Measurements from ENCODE around the gene FABP7. TPM values are rescaled to one million over a fixed set of nuclear protein-coding genes. Genes with fewer than 3 reads are reported as not detected.

The FABP7 gene
- total RNA-seq, 1 donor from 2014 or later: not detected

DNA sequence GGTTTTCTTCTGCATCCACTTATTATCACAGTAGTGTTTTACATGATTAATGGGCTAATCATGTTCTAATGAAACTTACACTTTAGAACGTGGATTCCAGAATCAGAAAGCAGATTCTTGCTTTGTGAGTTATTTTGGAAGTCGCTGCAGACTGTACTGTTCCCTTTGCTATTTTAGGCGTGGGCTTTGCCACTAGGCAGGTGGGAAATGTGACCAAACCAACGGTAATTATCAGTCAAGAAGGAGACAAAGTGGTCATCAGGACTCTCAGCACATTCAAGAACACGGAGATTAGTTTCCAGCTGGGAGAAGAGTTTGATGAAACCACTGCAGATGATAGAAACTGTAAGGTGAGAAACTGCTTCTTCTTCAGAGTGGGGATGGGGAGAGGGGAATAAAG is 598 bp downstream of the FABP7 start:
- no peak for DNase-seq (ENCODE audit: low spot score)
- Mint-ChIP-seq H3K27ac (ENCODE audit: unreplicated experiment) (no peak overlapping the region), H3K4me3 (ENCODE audit: unreplicated experiment) (no peak overlapping the region), H3K4me1 (ENCODE audit: low read depth) (no peaks in the 10 kb centered on the region), H3K27me3 (ENCODE audit: low read depth) (peaks cover 17% of the 10 kb centered on the region), H3K36me3 (ENCODE audit: low read depth) (peaks cover 1% of the 10 kb centered on the region), H3K9me3 (ENCODE audit: low read depth) (peaks cover 7% of the 10 kb centered on the region)
- TF ChIP-seq, protein P1, sequence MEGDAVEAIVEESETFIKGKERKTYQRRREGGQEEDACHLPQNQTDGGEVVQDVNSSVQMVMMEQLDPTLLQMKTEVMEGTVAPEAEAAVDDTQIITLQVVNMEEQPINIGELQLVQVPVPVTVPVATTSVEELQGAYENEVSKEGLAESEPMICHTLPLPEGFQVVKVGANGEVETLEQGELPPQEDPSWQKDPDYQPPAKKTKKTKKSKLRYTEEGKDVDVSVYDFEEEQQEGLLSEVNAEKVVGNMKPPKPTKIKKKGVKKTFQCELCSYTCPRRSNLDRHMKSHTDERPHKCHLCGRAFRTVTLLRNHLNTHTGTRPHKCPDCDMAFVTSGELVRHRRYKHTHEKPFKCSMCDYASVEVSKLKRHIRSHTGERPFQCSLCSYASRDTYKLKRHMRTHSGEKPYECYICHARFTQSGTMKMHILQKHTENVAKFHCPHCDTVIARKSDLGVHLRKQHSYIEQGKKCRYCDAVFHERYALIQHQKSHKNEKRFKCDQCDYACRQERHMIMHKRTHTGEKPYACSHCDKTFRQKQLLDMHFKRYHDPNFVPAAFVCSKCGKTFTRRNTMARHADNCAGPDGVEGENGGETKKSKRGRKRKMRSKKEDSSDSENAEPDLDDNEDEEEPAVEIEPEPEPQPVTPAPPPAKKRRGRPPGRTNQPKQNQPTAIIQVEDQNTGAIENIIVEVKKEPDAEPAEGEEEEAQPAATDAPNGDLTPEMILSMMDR (IDR thresholded peaks at IDR 0.05): no peak

DNA sequence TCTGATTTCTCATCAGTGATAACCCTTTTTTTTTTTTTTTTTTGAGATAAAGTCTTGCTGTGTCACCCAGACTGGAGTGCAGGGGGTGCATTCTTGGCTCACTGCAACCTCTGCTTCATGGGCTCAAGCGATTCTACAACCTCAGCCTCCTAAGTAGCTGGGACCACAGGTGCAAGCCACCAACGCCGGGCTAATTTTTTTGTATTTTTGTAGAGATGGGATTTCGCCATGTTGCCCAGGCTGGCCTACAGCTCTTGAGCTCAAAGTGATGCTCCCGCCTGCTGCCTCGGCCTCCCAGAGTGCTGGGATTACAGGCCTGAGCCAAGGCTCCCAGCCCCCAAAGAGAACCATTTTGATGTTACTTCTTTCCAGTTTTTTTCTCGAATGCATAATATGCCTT is 2.2 kb downstream of the FABP7 start:
- Mint-ChIP-seq H3K27me3 (ENCODE audit: low read depth) (peaks cover 17% of the 10 kb centered on the region), H3K4me1 (ENCODE audit: low read depth) (peaks cover 2% of the 10 kb centered on the region), H3K4me3 (ENCODE audit: unreplicated experiment) (no peak overlapping the region), H3K9me3 (ENCODE audit: low read depth) (no peaks in the 10 kb centered on the region), H3K27ac (ENCODE audit: unreplicated experiment) (no peak overlapping the region), H3K36me3 (ENCODE audit: low read depth) (peaks cover 1% of the 10 kb centered on the region)
- no peak for DNase-seq (ENCODE audit: low spot score)
- TF ChIP-seq, protein P1 (IDR thresholded peaks at IDR 0.05): no peak

DNA sequence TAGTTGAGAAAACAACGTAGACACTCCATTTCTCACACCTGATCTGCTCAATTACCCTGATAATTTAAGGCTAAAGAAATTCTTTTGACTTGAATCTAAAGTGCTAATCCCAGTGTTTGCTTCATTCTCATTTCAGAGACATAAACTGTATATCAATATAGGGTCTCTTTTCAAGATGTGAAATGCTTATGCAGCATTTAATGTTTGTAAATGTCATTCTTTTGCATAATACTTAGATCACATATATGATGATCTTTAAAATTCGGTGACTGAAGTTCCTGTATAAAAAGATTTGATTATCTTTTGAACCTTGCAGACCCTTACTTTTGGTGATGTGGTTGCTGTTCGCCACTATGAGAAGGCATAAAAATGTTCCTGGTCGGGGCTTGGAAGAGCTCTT is 3.9 kb downstream of the FABP7 start:
- Mint-ChIP-seq H3K27ac (ENCODE audit: unreplicated experiment) (no peak overlapping the region), H3K4me3 (ENCODE audit: unreplicated experiment) (no peak overlapping the region), H3K4me1 (ENCODE audit: low read depth) (peaks cover 10% of the 10 kb centered on the region), H3K36me3 (ENCODE audit: low read depth) (peaks cover 1% of the 10 kb centered on the region), H3K27me3 (ENCODE audit: low read depth) (peaks cover 17% of the 10 kb centered on the region), H3K9me3 (ENCODE audit: low read depth) (no peaks in the 10 kb centered on the region)
- TF ChIP-seq, protein P1 (IDR thresholded peaks at IDR 0.05): no peak
- no peak for DNase-seq (ENCODE audit: low spot score)

DNA sequence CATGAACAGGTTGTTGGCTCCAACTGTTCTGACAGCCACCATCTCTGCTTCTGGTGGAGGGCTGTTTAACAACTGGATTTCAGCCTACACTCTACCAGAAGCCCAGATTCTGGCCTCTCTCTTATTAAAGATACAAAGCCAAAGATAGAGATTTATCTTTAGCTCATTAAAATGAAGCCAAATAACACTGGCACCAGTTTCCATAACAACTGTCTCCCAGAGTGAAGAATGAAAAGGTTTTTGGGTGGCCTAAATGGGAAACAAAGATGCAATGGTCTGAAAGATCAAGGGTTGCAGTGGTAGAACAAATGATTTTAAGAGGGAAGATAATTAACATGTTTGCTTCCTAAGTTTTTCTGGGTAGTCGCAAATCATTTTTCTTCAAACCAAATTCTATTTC is 6.4 kb downstream of the FABP7 start:
- Mint-ChIP-seq H3K36me3 (ENCODE audit: low read depth) (peaks cover 1% of the 10 kb centered on the region), H3K4me3 (ENCODE audit: unreplicated experiment) (no peak overlapping the region), H3K27ac (ENCODE audit: unreplicated experiment) (no peak overlapping the region), H3K4me1 (ENCODE audit: low read depth) (peaks cover 29% of the 10 kb centered on the region), H3K27me3 (ENCODE audit: low read depth) (peaks cover 7% of the 10 kb centered on the region), H3K9me3 (ENCODE audit: low read depth) (no peaks in the 10 kb centered on the region)
- DNase-seq (ENCODE audit: low spot score): no peak
- TF ChIP-seq, protein P1 (IDR thresholded peaks at IDR 0.05): no peak

DNA sequence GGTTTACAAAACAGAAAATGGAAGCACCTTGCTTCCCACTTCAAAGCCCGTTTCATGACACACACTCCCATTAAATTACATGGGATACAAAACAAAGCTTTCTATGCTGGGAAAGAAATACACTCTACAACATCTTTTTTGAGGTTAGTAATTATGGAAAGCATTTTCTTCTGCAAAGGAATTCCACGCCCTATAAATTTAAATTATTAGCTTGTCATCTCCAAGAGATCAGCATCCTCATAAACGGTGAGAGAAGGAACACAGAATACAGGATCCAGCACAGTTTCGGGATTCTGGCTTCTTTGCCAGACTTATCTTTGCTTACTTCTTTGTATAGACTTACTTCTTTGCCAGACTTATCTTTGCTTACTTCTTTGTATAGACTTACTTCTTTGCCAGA is 8.2 kb downstream of the FABP7 start:
- no peak for DNase-seq (ENCODE audit: low spot score)
- no peaks in the 10 kb centered on the region for H3K9me3 Mint-ChIP-seq (ENCODE audit: low read depth)
- H3K27ac Mint-ChIP-seq (ENCODE audit: unreplicated experiment): no peak overlapping the region
- H3K4me1 Mint-ChIP-seq (ENCODE audit: low read depth): peaks cover 32% of the 10 kb centered on the region
- TF ChIP-seq, protein P1 (IDR thresholded peaks at IDR 0.05): no peak
- peaks cover 3% of the 10 kb centered on the region for H3K27me3 Mint-ChIP-seq (ENCODE audit: low read depth)
- no peaks in the 10 kb centered on the region for H3K36me3 Mint-ChIP-seq (ENCODE audit: low read depth)
- H3K4me3 Mint-ChIP-seq (ENCODE audit: unreplicated experiment): no peak overlapping the region
